ENCODE measurements around the gene PASK. TPM values are rescaled to one million over a fixed set of nuclear protein-coding genes. Genes with fewer than 3 reads are reported as not detected.

PASK gene
- total RNA-seq, 1 experiment from 2014 or later = 45.8 TPM

DNA sequence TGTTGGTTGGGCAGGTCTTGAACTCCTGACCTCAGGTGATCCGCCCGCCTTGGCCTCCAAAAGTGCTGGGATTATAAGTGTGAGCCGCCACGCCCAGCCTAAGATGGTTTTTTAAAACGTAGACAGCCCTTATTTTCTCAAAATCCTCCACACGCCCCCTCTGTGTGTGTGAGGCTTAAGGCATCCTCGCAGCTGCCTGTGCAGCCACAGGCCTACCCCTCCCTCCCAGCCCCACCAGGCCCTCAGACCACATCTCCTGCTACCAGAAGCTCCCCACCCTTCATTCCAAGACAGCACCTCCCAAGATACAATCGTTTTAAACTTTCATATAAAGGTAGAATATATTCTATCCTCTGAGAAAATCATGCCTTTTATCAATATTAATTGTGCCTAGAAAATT lies 44.0 kb upstream of the PASK start:
- ATAC-seq (no peak), DNase-seq (ENCODE audit: low read depth, low spot score) (no peak)
- Histone ChIP-seq H3K27me3 (ENCODE audit: insufficient read depth, low read length) (no peaks in the 10 kb centered on the region), H3K9me3 (ENCODE audit: control insufficient read depth in 1 of 2, insufficient read depth in 1 of 2, low read depth in 1 of 2, low read length in 2 of 2) (no peaks in the 10 kb centered on the region), H2AFZ (ENCODE audit: low read depth, low read length, poor library complexity, severe bottlenecking) (no peak overlapping the region), H3K9ac (ENCODE audit: low read length) (no peak overlapping the region), H4K20me1 (ENCODE audit: insufficient read depth) (no peaks in the 10 kb centered on the region), H3K36me3 (ENCODE audit: control insufficient read depth in 1 of 2, insufficient read depth in 2 of 2, low read length in 2 of 2) (no peaks in the 10 kb centered on the region), H3K79me2 (ENCODE audit: insufficient read depth, low read length) (no peaks in the 10 kb centered on the region), H3K4me2 (ENCODE audit: low read length) (no peak overlapping the region), H3K27ac (ENCODE audit: low read depth, low read length) (no peak overlapping the region), H3K4me3 (replicated peaks in 1 of 2; ENCODE audit: low read depth in 1 of 2, low read length in 2 of 2) (no peak overlapping the region), H3K4me1 (ENCODE audit: control insufficient read depth in 1 of 2, insufficient read depth in 2 of 2, low read length in 2 of 2) (no peaks in the 10 kb centered on the region), H3K9me2 (ENCODE audit: insufficient read depth) (no peaks in the 10 kb centered on the region)
- no TSS peak for BruUV-seq (replicated peaks)
- TF ChIP-seq MAX (IDR thresholded peaks at IDR 0.05) (no peak), JUND (IDR thresholded peaks at IDR 0.05) (no peak), EGR1 (IDR thresholded peaks at IDR 0.05; ENCODE audit: low read depth) (no peak), POLR2A (IDR thresholded peaks at IDR 0.05; ENCODE audit: borderline replicate concordance, extremely low read depth, insufficient read depth, insufficient read length) (no peak), YY1 (IDR thresholded peaks at IDR 0.05; ENCODE audit: extremely low read depth, insufficient replicate concordance, low read depth, low read length) (no peak), EZH2phosphoT487 (IDR thresholded peaks at IDR 0.05; ENCODE audit: borderline replicate concordance) (no peak), CBX3 (IDR thresholded peaks at IDR 0.05; ENCODE audit: low read depth) (no peak), FOSL1 (IDR thresholded peaks at IDR 0.05; ENCODE audit: low read depth) (no peak), RAD21 (IDR thresholded peaks at IDR 0.05; ENCODE audit: low read depth) (no peak), EZH2 (IDR thresholded peaks at IDR 0.05) (no peak), ZNF274 (IDR thresholded peaks at IDR 0.05; ENCODE audit: low read depth, low read length) (no peak), ELF1 (IDR thresholded peaks at IDR 0.05; ENCODE audit: borderline replicate concordance, low read depth) (no peak), SP1 (IDR thresholded peaks at IDR 0.05; ENCODE audit: low read depth) (no peak), ATF3 (IDR thresholded peaks at IDR 0.05) (no peak), SIN3A (IDR thresholded peaks at IDR 0.05; ENCODE audit: low read depth) (no peak)
- TF ChIP-seq, protein P1, sequence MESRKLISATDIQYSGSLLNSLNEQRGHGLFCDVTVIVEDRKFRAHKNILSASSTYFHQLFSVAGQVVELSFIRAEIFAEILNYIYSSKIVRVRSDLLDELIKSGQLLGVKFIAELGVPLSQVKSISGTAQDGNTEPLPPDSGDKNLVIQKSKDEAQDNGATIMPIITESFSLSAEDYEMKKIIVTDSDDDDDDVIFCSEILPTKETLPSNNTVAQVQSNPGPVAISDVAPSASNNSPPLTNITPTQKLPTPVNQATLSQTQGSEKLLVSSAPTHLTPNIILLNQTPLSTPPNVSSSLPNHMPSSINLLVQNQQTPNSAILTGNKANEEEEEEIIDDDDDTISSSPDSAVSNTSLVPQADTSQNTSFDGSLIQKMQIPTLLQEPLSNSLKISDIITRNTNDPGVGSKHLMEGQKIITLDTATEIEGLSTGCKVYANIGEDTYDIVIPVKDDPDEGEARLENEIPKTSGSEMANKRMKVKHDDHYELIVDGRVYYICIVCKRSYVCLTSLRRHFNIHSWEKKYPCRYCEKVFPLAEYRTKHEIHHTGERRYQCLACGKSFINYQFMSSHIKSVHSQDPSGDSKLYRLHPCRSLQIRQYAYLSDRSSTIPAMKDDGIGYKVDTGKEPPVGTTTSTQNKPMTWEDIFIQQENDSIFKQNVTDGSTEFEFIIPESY (IDR thresholded peaks at IDR 0.05; ENCODE audit: extremely low read depth, insufficient replicate concordance, low read length) = no peak
- ChIA-PET CTCF (no interaction called here), RAD21 (ENCODE audit: low non-redundant PET in 1 of 2, low total read pairs in 2 of 2, uncharacterized antibody in 2 of 2, unreplicated experiment in 2 of 2) (no interaction called here), POLR2A (no interaction called here)
- intact Hi-C loops (cut with micrococcal nuclease) = no loop called here

Measured in HCT116 (cell line).